ENCODE measurements around the gene FANCC. TPM values are rescaled to one million over a fixed set of nuclear protein-coding genes. Genes with fewer than 3 reads are reported as not detected.

Gene FANCC
- polyA plus RNA-seq, 1 donor = 15.3 TPM

DNA sequence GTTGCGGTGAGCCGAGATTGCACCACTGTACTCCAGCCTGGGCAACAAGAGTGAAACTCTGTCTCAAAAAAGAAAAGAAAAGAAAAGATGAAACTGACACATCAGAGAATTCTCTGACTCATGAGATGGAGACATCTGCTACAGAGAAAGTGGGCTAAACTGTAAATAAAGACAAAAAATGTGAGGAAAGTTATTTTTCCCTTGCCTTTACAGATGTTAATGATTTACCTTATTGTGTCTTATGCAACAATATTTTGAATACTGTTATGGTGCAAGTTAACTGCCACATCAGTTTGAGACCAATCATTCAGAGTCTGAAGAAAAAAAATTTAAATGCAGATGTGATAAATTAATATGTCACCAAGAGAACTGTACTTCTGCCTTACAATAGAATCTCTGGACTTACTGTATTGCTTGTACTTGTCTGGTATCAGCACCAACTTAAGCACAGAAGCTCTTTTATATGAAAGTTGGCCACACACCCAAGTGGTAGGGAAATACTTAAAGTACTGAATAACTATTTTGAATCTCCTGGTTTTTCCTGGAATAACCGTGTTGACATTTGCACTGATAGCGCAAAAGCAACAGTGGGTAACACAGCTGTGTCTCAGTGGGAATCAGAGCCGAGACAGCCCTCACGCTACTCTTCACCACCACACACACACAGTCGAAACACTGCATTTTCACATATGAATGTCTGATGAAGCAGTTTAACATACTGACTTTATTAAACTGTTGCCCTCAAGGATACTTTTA, 169.9 kb downstream of the FANCC start:
- DNase-seq (ENCODE audit: low read depth) = no peak

DNA sequence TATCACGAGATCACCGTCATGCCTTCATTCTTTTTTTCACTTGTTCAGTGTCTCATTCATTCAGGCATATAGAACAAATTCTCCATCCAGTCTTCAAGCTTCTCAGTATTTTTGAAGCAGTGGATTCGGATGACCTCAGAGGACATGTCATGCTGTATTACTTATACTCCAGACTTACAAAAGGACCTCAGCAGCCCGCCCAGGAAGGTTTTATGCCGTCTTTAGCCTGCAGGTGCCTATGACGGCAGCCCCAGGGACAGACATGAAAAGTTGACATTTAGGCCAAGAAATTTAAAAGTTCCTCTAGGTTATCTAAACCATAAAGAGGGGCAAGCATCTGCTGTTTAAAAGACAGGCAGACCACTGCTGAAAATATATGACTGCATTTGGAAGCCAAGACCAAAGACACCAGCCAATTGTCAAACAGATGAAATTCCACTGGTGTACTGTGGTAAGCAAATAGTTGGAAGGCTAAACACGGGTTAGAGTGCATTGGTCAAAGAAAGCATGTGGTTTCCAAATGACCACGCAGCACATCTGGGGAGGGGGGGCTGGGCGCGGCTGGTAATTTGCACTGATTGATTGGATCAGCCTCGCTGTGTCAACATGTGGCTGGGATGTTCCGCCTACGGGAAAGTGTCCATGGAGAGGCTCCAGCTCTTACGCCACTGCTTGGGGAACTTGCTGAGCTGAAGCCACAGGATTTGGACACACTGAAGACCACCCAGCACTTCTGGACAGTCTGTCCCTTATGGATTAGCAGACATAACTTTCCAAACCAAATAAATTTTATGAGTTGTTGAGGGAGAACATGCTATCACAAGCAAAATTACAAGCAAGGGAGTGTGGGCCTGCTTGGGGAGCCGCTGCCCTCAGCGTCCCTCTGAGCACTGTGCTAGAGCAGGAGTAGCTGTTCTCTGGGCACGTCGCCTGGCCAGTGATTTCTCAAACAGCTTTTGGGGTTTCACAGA, 173.6 kb downstream of the FANCC start:
- peak; percentile 95 for DNase-seq (ENCODE audit: low read depth)

DNA sequence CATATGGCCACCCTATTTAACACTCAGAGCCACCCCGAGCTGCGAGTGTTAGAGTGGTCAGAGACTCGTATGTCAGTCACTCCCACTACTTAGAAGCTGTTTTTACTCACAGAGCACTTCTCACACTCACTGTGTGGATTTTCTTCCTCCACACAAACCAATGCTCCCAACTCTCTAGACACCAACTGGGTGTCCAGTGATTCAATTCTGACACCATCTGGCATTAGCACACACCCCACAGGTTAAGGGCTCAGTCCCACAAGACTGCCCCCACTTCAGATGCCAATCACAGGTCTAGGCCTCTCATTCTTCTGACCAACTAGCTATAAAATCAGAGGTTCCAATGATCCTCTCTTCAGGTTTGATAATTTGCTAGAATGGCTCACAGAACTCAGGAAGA, 174.8 kb downstream of the FANCC start:
- DNase-seq (ENCODE audit: low read depth) = no peak

DNA sequence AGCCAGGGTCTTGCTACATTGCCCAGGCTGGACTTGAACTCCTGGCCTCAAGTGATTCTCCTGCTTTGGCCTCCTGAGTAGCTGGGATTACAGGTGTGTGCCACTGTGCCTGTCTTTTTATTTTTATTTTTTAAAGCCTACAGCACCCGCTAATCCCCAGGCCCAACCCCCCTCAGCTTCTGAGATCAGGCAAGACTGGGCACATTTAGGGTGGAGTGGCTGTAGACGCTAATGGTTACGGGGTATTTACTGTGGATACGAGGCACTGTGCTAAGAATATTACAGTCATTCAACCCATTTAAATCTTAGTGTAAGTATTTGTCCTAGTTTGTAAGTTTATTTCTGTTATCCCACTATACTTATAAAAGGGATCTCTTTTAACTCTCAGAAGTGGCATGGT, 175.2 kb downstream of the FANCC start:
- no peak for DNase-seq (ENCODE audit: low read depth)

DNA sequence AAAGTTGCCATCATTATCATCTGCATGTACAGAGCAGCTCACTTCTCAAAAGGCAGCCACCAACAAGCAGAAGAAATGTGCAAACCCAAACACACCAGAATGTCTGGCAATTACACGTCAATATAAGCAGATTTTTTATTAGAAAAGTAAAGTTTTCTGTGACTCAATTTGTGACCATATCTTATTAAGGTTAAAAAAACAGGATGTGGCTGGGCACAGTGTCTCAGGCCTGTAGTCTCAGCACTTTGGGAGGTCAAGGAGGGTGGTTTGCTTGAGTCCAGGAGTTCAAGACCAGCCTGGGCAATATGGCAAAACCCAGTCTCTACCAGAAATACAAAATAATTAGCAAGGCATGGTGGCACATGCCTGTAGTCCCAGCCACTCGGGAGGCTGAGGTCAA, 176.7 kb downstream of the FANCC start:
- DNase-seq (ENCODE audit: low read depth) = no peak

DNA sequence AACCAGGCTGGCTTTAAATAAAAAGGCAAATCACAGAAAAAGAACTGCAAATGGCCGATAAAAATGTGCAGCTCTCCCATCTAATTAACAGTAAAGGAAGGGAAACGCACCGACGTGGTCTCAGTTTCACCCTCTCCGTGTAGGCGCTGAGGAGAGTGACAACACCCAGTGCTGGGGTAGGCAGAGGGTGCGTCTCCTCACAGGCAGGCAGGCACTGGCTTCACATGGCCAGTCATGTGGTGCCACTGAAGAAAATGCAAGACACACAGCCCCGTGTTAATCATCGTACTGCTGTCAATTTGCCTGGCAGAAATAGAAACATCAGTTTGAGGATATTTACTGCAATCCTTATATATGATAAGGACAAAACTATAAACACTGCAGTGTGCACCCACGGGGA, 178.4 kb downstream of the FANCC start:
- DNase-seq (ENCODE audit: low read depth) = no peak

DNA sequence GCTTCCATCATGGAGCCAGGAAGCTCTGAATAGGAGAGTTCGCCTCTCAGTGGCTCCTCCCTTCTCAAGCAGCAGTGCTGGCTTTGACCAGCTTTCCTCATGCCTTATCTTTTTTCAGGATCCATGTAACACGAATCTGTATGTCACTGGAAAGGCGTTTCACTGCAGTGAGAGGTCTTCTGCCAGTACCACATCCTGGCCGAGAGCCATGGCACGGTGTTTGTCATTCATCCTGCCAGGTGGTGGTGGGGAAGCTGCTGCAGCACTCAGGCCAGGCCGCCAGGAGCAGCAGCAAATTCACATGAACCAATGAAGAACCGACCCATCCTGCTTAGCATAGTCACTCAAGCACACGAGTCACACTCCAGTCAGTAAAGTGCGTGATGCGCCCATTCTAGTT, 179.0 kb downstream of the FANCC start:
- DNase-seq (ENCODE audit: low read depth) = no peak

DNA sequence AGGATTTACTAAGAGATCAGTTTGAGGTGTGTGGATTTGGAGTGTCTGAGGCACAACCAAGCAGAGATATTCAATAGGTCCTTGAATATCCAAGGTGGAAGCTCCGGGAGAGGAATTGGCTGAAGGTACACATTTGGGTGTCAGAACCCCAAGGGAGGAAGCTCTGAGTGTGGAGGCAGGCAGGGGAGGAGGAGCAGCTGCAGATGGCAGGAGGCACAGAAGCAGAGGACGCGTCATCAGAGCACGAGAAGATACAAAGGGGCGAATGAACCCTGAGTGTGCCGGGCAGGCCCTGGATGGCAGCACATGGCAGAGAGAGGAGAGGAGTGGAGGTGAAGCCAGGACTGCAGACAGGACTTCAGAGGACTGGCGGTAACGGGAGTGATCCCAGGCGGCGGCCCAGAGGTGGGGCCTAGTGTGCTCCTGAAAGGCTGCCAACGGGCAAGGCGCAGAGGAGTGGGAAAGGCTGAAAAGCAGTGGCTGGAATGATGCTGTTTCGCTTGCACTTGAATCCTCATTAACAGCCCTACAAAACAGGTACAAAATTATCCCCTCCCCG, 179.8 kb downstream of the FANCC start:
- DNase-seq (ENCODE audit: low read depth) = no peak

DNA sequence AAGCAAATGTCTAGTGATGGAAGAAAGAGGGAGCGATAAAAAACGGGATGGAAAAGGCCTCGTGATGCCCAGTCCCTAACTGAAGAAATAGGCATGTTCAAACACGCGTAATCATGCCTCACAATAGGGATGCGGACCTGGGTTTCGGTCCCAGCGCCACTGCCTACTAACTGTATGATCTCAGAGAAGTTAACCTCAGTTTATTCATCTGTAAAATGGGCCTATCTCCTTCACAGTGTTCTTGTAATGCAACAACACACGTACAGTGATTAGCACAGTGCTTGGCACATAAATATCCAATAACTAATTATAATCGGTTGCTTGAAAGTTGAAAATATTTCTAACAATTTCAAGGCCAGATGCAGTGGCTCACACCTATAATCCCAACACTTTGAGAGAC, 181.8 kb downstream of the FANCC start:
- no peak for DNase-seq (ENCODE audit: low read depth)

DNA sequence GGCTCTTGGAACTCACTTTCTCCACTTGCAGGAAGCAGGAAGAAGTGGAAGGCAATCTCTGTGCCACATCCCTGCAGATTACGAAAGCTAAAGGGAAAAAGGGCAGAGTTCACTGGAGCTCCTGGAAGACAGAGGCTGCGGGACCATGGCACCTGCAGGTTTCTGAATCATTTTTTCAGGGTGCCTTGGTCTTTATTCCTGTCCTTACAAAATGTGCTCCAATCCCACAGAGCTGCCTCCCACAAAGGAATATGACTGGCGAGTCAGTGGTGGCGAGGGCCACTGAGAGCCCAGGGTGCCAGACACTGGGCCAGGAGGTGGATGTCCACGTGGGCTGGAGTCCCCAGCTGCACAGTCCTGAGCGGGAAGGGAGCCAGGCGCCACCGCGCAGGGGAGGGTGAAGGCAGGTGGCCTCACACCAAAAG, 183.0 kb downstream of the FANCC start:
- no peak for DNase-seq (ENCODE audit: low read depth)

DNA sequence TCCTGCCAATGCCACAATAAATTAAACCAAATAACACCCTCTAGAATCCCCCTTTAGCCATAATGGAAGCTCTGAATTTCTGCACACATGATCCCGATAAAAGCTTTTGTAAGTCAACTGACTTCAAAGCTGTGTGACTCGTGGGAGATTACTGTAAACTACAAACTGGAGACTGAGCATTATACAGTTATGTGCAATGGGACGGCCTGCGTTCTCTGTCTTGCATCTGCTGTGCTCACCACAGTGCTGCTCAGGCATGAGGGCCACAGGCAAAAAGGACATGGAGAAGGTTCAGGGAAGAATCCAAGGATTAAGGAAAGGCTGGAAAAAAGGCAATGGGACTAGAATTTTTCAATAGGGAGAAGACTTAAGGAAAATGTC, 184.2 kb downstream of the FANCC start:
- no peak for DNase-seq (ENCODE audit: low read depth)

DNA sequence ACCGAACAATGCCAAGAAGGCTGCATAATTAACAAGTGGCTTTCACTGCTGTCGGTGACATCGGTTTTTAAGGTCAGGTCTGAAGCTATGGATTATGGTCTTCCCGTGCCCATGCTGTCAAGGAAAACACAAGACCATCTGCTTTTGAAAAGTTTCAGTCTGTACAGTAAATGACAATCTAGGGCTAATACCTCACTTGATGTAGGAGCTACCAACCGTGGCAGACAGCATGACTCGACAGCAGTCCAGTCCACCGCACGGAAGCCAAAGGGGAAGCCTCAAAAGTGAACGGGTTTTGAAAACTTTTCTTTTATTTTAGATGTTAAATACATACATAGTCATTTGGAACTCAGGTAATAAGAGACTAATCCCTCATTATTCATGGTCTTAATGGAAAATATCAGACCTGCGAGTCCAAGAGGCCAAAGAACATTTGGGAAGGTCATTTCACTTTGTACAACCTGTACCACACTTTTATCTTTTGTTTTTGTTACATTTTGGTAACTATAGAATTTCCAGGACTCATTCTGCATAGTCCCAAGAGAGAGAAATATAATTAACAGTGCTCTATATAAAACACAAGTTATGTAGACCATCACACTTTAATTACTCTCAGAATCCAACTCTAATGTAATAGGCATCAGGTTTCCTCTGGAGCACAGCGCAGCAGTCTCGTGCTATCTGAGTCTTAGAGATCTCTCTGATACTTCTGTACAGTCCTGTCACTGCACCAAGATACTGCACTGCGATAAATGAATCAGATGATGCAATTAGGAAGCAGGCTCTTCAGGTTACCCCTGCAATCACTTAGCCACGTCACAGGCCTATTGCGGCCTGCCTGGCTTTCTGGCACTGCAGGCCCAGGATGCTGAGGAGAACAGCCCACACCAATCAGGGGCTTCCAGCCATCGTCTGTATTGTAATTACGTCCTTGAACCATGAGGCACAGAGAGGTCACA, 184.9 kb downstream of the FANCC start:
- DNase-seq (ENCODE audit: low read depth) = no peak

DNA sequence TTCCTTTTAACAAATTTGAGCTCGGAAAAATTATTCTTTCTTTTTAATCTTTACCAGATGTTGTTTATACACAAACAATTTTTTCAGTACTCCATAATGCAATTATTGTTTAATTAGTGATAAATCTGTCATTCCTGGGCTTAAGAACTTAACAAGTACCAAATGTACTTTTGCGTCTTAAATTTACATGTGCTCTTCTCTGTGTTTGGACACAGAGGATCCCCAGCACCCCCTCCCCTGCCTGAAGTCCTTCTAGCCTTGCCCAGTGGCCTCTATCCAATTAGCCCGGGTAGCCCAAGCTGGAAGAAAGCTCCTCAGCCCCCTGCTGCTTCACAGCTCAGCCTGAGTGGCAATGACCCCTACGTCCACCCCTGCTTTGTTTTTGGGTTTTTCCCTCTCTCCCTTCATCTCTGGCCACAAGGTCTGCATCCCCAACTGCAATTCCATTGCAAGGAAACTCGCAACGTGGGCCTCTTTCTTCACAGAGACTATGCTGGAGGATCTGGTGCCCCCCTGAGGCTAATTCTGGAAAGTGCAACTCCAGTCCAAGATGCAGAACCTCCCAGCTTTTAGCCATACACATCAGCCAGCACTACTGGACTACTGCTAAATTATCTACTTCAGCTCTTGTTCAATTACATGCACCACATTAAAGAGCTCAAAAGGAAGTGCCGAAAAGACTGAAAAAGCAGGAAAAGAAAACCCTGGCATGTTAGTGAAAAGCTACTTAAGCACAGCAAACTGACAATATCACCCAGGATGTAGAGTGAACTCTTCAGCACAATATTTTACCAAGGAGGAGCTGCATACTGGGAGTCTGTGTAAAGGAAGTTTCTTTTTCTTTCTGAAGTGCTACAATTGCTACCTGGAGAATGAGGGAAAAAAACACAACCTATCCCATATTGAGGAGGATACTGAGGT, 186.2 kb downstream of the FANCC start:
- DNase-seq (ENCODE audit: low read depth) = no peak

DNA sequence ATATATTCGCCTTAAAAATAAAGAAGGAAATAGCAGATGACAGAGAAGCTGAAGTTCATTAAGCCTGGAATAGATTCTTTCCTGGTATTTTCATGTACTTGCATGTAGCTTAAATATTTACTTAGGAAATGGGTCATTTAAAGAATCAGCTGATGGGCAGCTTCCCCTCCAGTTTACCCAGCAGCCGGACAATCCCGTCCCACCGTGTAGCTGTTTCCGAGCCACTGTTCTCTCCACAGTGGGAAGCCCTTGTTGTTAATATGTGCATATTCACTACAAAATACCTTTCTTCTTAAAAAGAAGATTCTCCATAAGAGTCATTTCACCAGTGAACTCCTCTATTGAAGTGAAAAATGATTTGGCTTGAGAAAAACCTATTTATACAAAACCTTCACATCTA, 187.0 kb downstream of the FANCC start:
- DNase-seq (ENCODE audit: low read depth) = no peak

DNA sequence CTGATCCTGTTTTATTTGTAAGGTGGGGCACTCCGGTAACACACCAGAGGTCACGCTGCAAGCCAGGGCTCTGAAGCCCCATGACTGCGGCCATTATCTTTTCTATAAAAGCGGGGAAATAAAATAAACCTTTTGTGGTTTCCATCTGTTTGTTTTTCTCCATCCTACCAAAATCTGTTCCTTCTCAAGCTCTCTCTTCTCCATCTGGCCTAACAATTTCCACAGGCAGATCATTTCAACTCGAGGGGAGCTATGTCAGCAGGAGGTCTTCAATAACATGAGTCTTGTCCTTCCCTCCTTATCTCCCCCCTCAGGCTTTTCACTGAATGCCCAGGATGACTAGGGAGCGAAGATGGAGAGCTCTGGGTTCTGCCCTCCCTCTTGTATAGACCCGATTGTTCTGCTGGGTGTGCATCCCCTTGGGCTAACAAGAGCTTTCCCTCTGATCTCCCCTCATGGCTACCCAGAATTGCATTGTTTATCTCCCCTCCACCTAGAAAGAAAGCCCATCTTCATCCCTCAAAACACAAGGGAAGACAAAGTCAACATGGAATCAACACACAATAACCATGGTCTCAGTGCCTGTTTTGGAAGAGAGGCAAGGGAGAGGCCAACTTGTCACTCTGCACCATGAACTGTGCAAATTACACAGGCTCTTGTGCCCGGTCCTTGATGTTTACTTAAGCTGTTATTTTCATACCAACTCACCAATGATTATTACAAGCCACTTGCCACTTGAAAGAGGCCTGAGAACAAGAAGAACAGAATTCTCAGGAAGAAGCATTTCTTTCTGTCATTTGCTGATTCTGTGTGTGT, 187.8 kb downstream of the FANCC start:
- no peak for DNase-seq (ENCODE audit: low read depth)

DNA sequence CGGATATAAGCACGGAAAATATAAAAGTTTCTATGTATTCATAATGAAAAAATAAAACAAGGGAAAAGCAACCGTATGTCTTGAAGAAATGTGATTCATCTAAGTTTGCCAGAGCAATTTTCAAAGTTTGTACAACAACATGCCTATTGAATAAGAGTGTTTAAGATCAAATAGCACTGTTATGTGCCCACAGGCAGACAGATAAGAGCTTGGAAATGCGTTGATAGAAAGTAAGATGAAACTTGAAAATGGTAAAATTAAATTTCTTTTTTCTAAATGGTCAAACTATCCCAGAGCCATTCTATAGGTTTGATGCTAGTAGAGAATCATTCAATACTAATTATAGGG, 189.4 kb downstream of the FANCC start:
- DNase-seq (ENCODE audit: low read depth) = no peak

DNA sequence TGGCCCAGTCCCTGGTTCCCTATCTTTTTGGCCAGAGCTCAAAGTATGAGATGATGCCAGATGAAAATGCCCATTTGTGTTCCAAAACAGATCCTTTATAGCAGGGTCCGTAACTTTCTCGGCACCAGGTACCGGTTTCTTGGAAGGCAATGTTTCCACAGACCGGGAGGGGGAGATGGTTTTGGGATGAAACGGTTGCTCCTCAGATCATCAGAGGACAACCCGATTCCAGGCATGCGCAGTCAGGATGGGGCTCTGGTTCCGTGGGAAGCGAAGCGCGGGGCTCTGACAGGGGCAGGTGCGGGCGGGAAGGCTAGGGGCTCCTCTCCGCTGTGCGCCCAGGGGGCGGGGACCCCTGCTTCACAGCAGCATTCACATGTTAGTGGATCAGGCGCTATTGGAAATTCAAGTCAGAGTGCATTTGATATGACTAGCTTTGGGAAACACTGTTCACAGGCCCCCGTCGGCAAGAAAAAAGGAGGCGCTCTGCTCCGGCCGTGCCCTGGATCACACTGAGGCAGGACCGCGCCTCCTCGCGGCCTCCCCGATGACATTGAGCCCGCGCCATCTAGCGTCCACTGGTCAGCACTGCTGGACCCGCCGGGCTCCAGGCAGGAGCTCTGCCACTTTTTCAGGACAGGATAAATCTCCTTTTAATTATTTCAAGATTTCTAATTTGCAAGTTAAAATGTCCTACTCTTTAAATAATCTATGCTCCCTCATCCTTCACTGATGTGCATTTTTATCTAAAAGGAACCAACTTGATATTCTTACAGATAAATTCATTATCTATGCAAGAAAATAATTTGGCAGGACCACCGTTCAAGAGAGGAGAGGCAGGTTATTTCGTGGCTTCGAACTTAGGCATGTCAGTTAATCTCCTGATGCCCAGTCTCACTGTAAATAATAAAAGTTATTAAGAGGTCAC, 190.0 kb downstream of the FANCC start:
- DNase-seq (ENCODE audit: low read depth) = peak; percentile 44

DNA sequence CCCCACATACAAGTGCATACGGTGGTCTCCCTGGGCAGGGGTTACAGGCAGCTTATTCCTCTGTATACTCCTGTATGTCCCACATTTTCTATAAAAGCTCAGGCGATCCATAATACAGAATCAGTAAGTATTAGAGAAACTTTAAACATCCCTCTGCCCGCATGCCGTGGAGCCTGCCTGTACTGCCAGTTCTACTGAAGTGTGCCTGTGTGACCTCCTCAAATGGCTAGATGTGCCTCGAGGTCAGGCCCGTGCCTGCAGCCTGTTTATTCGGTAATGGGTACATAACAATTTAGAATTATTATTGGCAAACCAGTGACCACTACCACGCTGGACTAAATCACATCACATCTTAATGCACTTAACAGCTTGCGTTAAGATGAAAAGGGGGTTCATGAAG, 190.8 kb downstream of the FANCC start:
- no peak for DNase-seq (ENCODE audit: low read depth)
